ENCODE results near the gene ZFP69B. TPM values are rescaled to one million over a fixed set of nuclear protein-coding genes. Genes with fewer than 3 reads are reported as not detected.

ZFP69B gene
- total RNA-seq, result 1 to 10 TPM; 1.6 to 2.6 TPM
- long read RNA-seq, donor 1, result 0 reads
- long read RNA-seq, donor 2, result 0 reads

DNA sequence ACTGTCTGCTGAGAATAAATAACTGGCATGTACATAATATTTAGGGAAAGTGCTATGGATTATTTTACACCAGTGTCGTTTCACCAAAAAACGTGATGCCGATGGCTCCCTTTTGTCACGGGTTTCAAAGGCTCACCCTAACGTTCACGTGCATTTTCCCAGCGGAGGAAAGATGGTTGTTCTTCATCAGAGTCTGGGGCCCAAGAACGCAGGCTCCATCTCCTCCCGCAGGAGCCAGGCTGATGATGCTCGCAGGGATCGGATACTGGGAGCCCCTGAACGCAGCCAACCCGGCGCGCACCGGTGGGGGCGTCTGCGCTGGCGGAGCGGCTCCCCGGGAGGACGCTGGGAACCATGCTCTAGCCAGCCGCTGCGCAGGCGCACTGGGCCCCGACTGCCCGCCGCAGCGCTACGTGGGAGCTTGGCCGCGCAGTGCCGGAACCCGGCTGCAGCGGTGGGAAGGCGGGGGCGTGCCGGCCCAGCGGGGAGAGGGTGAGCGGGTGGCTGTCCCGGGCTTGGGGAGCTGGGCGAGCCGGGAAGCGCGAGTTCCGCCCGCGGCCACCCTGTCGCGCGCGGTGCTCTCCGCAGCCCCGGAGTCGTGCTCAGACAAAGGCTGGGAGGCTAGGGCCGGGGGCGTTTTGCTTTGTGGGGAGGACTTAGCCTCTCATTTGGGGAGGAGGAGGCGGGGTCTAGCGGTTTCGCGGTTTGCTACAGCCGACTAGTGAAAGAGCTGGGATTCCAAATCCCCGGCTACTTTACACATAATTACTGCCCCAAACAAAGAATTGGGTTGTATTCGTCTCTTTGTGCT lies at the start of gene ZFP69B:
ZFP69B (plus strand) TSS at position 793 of the 811 bp plus-strand sequence. CDS start 486 bp downstream, outside the sequence.
- DNase-seq (ENCODE audit: low spot score), result peak; percentile 97
- intact Hi-C loops (cut with DNase I), result no loop called here

DNA sequence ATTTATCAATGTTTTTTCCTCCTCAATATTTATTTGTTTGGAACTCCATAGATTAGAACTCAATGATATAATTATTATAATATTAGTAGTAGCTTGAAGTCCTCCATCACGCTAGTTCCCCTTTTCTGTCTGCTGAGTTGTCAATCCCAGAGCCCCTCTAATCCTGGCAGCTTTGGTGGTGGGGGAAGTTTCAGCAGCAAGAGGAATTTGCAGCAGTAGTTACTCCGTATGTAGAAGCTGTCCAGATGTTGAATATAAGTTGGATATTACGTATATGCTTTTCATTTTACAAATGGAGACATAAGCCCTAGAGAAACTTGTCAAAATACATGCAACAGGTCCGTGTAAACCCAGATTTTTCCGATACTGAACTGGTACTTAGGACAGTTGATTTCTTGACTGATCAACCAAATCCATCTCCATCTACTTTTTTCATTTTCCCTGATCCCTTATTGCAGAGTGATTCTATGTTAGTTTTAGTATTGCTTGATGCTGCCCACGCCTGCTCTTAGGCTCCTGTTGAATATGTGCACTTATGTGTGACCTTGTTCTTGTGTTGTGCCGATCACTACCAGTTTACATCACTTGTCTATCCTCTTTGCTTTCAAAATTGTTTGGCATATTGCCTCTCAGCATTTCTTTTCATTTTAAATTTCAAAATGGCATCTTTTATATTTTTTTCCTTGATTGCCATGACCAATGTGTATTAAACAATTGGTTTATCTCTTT lies 48.6 kb upstream of the ZFP69B start:
- no peak for DNase-seq (ENCODE audit: low spot score)
- intact Hi-C loops (cut with DNase I), result loop anchor here in 1 of 2 donors (5.0 to 10.0 kb wide), 2 partner anchors 57 to 254 kb away; no protein-coding TSS in a partner anchor

DNA sequence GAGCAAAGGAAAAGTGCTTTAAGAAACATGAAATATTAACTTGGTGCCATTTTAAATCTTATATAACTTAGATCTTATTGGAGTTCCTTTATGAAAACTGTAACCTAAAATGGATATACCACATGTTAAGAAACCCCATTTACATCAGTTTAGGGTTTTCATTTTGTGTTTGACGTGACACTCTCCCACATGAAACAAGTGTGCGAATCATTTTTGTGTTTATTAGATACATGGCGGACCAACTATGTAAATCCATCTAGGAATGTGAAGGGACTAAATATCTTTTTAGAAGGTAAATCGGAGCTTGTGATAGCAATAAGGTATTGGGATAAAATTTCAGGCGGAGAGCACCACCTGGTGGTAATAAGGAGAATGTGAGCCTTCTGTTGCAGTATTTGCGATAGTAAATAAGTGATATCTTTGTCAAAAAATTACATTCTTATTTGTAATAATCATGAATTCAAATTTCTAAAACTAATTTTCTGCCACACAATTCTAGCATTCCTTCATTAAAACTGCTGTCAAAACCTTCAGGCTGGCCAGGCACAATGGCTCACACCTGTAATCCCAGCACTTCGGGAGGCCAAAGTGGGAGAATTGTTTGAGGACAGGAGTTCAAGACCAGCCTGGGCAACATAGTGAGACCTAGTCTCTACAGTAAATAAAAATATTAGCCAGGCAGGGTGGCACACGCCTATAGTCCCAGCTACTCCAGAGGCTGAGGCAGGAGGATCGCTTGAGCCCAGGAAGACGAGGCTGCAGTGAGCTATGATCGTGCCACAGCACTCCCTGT lies 45.4 kb upstream of the ZFP69B start:
- DNase-seq (ENCODE audit: low spot score), result no peak
- intact Hi-C loops (cut with DNase I), result loop anchor here in 1 of 2 donors (5.0 to 10.0 kb wide), 2 partner anchors 60 to 258 kb away; no protein-coding TSS in a partner anchor

DNA sequence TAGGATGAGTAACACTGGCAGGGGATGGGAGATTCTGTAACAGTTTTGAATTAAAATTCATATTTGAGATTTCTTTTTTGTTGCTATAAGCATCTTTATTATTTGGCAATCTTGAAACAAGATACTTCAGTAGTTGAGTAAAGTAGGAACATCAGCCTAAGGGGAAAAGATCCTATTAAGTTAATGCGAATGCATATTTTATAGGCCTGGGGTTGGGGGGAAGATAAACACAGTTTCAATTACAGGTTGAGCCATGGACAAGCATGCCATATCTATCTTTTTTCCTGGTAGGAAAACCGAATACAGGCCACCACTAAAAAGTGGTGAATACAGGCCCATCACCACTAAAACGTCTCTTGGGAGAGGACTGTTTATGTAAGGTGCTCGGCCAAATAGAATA lies 44.5 kb upstream of the ZFP69B start:
- intact Hi-C loops (cut with DNase I), result loop anchor here in 1 of 2 donors (10.0 kb wide), 1 partner anchor 61 kb away; no protein-coding TSS in a partner anchor
- DNase-seq (ENCODE audit: low spot score), result no peak

DNA sequence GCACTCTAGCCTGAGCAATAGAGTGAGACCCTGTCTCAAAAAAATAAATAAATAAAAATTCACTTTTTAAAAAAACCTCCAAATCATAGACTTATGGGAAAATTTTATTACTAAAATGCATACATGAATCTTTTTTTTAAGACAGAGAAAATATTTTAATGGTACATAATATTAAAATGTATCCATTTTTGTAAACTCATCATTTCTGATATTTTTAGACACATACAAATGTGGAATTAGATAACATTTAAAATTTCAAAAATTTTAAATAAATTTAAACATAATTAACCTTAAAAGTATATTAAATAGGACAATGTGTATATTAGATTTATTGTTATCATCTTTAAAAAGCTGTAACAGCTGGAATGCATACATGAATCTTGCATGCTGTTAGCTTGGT lies 42.8 kb upstream of the ZFP69B start:
- intact Hi-C loops (cut with DNase I), result loop anchor here in 1 of 2 donors (10.0 kb wide), 1 partner anchor 63 kb away; no protein-coding TSS in a partner anchor

DNA sequence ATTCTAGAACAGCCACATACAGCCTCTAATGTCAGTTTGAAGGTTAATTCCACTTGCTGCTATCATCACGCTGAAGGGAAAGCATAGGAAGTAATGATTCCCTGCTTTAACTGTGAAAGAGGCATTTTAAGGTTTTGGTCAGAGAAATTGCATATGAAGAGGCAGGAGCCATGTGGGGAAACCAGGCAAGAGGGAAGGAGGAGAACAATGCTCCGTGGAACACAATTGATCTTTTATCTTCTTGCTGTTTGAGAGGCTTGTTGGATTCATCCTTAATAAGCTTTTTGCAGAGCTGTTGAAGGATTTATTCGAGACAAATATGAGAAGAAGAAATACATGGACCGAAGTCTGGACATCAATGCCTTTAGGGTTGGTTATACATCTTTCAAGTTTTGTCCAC lies 40.8 kb upstream of the ZFP69B start:
- intact Hi-C loops (cut with DNase I), result loop anchor here in 1 of 2 donors (10.0 kb wide), 1 partner anchor 65 kb away; no protein-coding TSS in a partner anchor
- DNase-seq (ENCODE audit: low spot score), result no peak

More for the DNA sequence above, 42.8 kb upstream of the ZFP69B start:
- no peak for DNase-seq (ENCODE audit: low spot score)

DNA sequence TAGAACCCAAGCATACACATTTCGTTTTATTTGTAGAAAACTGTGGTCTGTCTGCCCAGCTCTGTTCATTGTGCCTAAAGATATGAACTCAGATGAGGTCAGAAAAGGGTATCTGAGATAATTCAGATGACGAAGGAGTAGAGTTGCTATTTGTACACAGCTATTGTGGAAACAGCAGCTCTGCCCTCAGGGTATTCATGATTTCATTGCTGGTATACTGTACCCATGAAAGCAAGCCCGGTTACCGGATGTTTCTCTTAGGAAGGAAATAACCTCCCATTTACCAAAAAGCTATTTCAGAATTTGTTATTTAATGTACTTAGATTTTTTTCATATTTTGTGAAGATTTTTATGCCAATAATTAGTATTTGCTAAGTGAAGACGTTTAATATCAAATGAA lies 39.0 kb upstream of the ZFP69B start:
- no peak for DNase-seq (ENCODE audit: low spot score)
- intact Hi-C loops (cut with DNase I), result no loop called here

DNA sequence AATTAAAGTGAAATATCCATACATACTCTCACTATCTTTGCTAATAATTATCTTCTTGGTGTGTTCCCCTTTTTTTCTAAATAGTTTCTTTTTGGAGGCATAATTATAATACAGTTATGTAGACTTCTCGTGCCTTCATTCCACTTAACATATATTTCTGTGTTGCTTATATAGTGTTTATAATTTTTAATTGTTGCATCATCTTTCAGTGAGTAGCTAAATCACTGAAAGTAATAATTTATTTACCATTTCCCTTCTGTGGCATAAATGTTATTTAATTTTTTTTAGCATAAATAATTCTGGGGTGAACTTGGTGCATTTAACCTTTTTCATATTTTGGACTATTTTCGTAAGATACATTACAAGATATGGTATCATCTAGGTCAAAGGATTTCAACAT lies 38.4 kb upstream of the ZFP69B start:
- intact Hi-C loops (cut with DNase I), result no loop called here
- no peak for DNase-seq (ENCODE audit: low spot score)

DNA sequence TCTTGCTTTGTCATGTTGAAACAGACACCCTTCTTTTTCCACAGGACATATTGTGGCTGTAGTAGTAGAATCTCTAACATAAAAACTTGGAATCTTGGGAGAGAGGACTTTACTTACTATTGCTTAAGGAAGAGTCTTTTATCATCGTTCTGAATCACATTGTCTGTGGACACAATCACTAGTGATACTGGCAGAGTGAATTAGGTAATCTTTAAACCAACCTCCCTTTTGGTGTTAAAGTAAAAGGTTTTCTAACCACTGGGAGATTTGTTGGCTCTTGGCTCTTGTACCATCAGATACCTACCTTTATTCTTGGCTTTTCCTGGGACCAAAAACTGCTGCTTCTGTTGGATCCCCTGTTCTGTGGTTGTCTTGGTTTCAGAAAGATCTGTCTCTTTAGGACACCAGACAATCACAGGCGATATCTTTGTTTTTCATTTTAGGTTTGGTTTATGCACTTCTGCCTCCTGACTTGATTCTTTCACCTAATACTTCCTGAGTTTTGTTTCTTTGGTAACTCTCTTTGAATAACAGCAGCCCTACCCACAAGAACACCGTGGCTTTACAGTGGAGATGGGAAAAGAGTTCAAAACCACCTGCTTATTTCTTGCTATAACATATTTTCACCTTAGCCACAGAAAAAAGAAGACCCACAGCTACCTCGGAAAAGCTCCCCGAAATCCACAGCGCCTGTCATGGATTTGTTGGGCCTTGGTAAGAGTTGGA lies 36.6 kb upstream of the ZFP69B start:
- intact Hi-C loops (cut with DNase I), result no loop called here
- DNase-seq (ENCODE audit: low spot score), result no peak

DNA sequence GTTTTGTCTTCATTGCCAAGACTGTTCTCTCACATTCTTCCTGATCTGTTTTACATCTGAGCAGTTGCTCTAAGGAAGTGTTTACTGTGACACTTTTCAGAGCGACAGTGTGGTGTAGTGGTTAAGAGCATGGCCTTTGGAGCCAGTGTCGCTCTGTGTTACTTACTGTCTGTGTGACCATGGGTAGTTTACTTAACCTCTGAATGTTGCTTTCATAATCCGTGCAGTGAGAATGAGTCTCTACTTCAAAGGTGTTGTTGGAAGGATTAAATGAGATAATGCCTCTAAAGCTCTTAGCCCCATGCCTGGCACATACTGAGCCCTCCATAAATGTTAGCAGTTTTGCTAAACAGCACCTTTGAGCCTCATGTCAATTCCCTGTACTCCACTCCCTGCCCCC lies 35.9 kb upstream of the ZFP69B start:
- DNase-seq (ENCODE audit: low spot score), result no peak
- intact Hi-C loops (cut with DNase I), result no loop called here

DNA sequence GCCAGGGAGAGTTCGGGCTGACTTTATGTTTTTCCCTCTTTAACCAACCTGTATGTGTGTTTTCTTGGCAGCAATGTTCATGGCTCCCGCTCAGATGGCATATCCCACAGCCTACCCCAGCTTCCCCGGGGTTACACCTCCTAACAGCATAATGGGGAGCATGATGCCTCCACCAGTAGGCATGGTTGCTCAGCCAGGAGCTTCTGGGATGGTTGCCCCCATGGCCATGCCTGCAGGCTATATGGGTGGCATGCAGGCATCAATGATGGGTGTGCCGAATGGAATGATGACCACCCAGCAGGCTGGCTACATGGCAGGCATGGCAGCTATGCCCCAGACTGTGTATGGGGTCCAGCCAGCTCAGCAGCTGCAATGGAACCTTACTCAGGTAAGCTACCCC lies 33.6 kb upstream of the ZFP69B start:
- intact Hi-C loops (cut with DNase I), result no loop called here
- DNase-seq (ENCODE audit: low spot score), result no peak

DNA sequence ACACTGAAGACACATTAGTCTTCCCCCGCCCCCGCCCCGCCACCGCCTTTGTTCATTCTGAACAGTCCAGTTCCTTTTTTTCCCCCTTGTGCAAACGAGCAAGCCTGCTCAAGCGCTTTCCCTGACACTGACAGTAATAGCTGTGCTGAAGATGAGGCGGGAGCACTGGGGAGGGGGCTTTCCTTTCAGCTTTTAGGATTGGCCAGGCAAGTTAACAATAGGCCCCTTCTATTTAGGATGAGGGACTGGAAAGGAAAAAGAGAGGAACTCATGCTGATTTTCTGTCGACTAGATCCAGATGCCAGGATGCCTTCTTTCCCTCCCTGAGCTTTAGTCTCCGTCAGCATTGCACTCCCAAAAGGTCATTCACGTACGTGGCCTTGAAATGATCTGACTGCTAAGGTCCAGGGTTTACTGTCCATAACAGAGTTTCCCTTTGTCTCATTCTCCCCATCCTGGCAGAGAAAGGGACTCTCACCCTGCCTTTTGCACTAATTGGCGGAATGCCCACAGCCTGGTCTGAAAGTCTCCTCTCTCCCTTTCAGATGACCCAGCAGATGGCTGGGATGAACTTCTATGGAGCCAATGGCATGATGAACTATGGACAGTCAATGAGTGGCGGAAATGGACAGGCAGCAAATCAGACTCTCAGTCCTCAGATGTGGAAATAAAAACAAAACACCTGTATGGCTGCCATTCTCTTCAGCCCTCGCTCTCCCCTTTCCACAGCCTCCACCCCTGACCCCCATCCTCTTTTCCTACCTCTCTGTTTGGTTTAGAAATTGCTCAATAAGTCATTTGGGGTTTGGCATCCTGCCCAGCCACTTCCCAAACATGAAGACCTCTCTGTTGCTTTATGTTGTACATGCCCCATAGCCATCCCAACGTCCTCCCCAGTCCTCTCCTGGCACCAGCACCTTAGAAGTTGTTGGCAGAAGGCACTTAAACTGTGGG lies 28.6 kb upstream of the ZFP69B start:
- intact Hi-C loops (cut with DNase I), result no loop called here
- DNase-seq (ENCODE audit: low spot score), result no peak

DNA sequence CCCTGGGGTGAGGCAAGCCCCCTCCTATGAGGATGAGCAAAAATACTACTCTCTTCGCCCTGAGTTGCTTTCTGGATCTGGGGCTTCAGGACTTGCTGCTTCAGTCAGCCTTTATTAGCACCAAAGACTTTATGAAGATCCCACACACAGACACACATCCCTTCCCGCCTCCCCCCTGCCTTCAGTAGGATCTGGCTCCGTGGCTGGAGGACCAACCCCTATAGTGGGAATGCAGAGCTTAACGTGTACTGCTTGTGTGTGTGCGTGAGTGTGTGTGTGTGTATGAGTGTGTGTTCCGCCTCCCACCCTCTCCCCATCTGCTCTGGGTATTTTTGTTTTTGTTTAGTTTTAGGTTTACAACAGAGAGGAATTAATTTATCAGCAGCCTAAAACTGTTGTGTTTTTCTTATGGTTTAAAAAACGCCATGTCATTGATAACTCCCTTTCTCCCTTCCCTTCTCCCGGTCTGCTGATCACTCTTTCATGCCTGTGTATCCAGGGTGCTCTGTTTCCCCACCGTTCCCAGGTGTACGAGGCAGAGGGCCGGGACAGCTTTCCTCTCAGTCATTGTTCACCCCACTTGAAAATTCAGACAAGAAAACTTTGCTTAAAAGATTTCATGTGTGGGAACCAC lies 27.5 kb upstream of the ZFP69B start:
- DNase-seq (ENCODE audit: low spot score), result no peak
- intact Hi-C loops (cut with DNase I), result no loop called here

DNA sequence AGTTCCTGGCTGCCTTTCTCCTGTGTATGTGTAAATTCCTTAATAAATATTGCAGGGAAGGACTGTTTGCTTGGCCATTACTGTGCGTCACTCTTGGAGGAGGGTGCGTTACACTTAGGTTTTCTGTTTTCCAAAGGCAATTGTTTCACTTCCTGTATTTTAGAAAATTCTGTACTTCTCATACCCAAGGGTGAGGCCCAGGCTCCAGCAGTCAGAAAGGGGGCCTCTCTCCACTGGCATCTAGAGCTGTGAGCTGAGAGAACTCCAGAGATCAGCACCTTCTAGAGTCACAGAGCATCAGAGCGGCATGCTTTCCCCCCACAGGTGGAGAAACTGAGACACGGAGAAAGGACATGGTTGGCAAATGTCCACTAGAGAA lies 27.0 kb upstream of the ZFP69B start:
- intact Hi-C loops (cut with DNase I), result no loop called here
- no peak for DNase-seq (ENCODE audit: low spot score)

DNA sequence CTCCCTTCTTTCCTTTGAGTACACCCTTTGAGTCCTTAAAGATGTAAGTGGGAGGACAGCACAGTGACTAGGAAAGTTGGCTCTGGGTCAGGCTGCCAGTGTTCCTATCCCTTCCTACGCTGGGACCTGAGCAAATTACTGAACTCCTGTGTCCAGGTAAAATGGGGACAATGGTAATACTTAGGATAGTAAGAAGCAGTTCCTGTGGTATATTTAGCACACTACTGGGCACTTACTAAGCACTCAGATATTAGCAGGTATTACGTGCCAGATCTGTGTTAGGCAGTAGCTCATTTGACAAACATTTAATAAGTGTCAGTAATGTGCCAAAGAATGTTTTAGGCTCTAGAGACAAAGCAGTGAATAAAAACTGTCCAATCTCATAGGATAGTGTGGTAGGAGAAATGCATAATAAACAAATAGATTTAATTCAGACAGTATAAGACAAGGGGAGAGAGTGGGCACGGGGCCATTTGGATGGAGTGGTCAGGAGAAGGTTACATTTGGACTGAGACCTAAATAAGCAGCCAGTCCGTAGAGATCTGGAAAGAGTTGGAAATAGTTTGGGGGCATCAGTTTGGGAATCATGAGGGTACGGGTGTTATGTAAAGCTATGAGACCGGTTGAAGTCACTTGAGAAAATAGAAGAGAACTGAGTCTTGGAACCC lies 26.2 kb upstream of the ZFP69B start:
- intact Hi-C loops (cut with DNase I), result no loop called here

DNA sequence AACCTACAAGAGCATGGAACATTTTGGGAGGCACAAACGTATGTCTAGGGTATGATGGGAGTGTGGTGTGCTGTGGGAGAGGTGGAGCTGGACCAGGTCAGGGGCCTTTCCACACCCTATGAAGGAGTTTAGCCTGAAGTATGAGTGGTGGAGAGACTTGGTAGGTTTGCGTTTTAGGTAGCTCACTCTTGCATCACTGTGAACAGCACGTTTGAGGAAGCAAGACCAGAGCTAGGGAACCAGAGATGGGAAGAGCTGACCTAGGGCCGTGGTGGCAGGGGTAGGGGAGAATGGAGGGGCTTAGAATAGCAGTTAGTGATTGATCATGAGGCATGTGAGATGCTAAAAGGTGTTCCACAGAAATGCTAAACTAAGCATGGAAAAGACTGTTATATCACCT lies 25.1 kb upstream of the ZFP69B start:
- no peak for DNase-seq (ENCODE audit: low spot score)
- intact Hi-C loops (cut with DNase I), result no loop called here

More for the DNA sequence above, 26.2 kb upstream of the ZFP69B start:
- DNase-seq (ENCODE audit: low spot score), result no peak

DNA sequence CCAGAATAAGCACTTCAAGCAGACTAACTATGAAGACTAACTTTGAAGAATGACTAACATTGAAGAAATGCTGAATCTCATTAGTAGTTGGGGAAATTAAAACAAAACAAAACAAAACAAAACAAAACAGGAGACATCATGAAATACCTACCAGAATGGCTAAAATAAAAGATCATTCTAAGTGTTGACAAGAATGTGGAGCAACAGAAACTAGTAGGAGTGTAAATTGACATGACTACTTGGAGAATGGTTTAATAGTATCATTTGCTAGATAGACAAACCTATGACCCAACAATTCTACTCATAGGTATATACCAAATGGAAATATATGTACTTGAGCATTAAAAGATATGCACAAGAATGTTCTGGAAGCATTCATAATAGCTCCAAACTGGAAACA lies 18.9 kb upstream of the ZFP69B start:
- DNase-seq (ENCODE audit: low spot score), result no peak
- intact Hi-C loops (cut with DNase I), result no loop called here
